SK-N-SH (cell line): ENCODE data around the gene CDCP2.

Experiments used
- CTCF ChIP-seq: fragments of 200-600 bp; sonication (generic); IDR thresholded peaks from 2 replicates; pipeline ENCODE4 v1.6.1; 2017; ENCODE audit warnings: antibody characterized with exemption, mild to moderate bottlenecking, moderate library complexity
- EP300 ChIP-seq, 2 experiments: IDR thresholded peaks; 2 replicates each; pipeline versions ENCODE4 v1.4.0 to v1.6.1; 2012; ENCODE audit warnings: borderline replicate concordance in 1 of 2, low read depth in 1 of 2, low read length in 1 of 2
- FOXJ3 ChIP-seq: sonication (generic); formaldehyde crosslinking; IDR thresholded peaks from 2 replicates; pipeline ENCODE4 v1.5.1; 2020; ENCODE audit warnings: mild to moderate bottlenecking, missing genetic modification reagents
- GABPA ChIP-seq: IDR thresholded peaks from 2 replicates; pipeline ENCODE4 v1.4.0; 2012; ENCODE audit warnings: low read depth, mild to moderate bottlenecking

- TF ChIP-seq CTCF, result no peak
- TF ChIP-seq GABPA, result no peak
- no peak for TF ChIP-seq EP300 (IDR thresholded peaks at IDR 0.05; ENCODE audit: borderline replicate concordance in 1 of 2, low read depth in 1 of 2, low read length in 1 of 2)
- no peak for TF ChIP-seq FOXJ3 (CRISPR knock-in tag)
Observed at GRCh38 chr1:54142146-54142900, 10.5 kb downstream of the CDCP2 start.
